Measurements from ENCODE around the gene KICS2.
A peak's percentile ranks its signal among the peaks of the same experiment; 100 is the strongest.

Gene KICS2

DNA sequence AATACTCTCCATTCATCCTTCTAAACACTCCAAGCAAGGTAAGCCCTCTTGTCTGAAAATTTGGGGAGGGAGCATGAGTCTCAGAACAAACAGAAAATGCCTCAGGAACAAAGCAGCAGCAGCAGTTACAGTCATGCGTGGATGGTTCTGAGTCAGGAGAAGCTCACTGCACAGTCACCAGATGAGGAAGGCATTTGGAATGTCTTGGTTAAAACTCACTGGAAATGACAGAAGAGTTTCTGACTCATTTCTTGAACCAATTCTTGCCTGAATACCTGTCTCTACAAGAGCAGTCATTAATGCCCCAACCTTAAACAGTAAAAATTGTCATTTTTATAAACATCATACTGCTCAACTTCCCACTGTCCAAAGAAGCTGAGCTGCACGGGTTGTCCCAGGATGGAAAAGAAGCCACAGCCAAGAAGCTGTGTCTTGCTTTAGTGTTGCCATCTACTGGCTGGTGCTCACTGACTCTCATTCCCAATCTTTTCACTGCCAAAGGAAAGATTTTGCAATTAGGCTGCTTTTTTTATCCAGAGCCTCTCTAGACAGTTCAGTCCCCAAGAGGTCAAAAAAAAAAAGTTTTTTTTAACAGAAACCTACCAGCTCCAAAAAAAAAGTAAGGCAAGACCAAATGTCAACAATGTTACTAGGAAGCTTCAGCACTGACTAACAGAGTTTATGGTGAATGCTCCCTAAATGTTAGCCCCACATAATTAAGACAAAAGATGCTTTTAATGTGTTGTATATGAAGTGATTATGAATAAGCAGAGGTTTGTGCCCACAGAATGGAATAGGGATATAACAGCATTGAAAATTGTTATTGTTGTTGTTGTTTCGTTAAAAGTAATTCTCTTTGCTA is 40.4 kb downstream of the KICS2 start:
- Histone ChIP-seq H3K27me3 (ENCODE audit: control insufficient read depth in 5 of 5, insufficient read depth in 4 of 5, low read length in 5 of 5) (no peaks in the 10 kb centered on the region), H3K9me3 (ENCODE audit: control insufficient read depth in 5 of 5, low read length in 5 of 5) (no peaks in the 10 kb centered on the region), H3K36me3 (ENCODE audit: control insufficient read depth in 5 of 5, insufficient read depth in 5 of 5, low read length in 5 of 5) (no peaks in the 10 kb centered on the region), H3K9ac (ENCODE audit: low read length in 5 of 5) (peak overlapping the region in 3 of 5 donors; percentile 35 to 57 (median 56)), H3K4me3 (ENCODE audit: low read depth in 1 of 5, low read length in 5 of 5) (peak overlapping the region in 2 of 5 donors; percentile 0 to 22), H3K4me1 (ENCODE audit: control insufficient read depth in 5 of 5, insufficient read depth in 5 of 5, low read length in 5 of 5) (peaks cover 11 to 28% (median 22%) of the 10 kb centered on the region in 5 donors), H3K27ac (ENCODE audit: low read depth, low read length) (peak overlapping the region; percentile 95)

DNA sequence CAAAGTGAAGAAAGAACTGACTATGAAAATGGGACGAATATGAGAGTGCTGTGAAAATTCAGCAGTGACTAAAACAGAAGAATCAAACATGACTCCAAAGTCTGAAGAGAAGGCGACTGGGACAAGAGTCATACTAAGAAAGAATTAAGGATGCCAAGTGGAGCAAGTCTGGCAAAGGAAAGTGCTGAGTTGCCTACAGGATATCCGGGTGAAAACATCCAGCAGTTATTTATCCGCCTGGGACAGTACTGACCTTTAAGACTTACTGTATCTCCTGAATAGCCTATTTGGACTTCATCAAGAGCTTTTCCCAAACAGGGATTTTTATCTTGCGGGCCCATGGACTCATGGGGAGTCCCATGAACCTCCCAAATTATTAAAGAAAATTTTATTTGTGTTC is 41.1 kb downstream of the KICS2 start:
- H3K9ac ChIP-seq (ENCODE audit: low read length in 5 of 5) = peak overlapping the region in 3 of 5 donors; percentile 25 to 83 (median 56)
- peaks cover 11 to 28% (median 22%) of the 10 kb centered on the region in 5 donors for H3K4me1 ChIP-seq (ENCODE audit: control insufficient read depth in 5 of 5, insufficient read depth in 5 of 5, low read length in 5 of 5)
- no peaks in the 10 kb centered on the region for H3K36me3 ChIP-seq (ENCODE audit: control insufficient read depth in 5 of 5, insufficient read depth in 5 of 5, low read length in 5 of 5)
- peak overlapping the region; percentile 95 for H3K27ac ChIP-seq (ENCODE audit: low read depth, low read length)
- H3K27me3 ChIP-seq (ENCODE audit: control insufficient read depth in 5 of 5, insufficient read depth in 4 of 5, low read length in 5 of 5) = no peaks in the 10 kb centered on the region
- no peaks in the 10 kb centered on the region for H3K9me3 ChIP-seq (ENCODE audit: control insufficient read depth in 5 of 5, low read length in 5 of 5)
- peak overlapping the region in 2 of 5 donors; percentile 0 to 22 for H3K4me3 ChIP-seq (ENCODE audit: low read depth in 1 of 5, low read length in 5 of 5)

DNA sequence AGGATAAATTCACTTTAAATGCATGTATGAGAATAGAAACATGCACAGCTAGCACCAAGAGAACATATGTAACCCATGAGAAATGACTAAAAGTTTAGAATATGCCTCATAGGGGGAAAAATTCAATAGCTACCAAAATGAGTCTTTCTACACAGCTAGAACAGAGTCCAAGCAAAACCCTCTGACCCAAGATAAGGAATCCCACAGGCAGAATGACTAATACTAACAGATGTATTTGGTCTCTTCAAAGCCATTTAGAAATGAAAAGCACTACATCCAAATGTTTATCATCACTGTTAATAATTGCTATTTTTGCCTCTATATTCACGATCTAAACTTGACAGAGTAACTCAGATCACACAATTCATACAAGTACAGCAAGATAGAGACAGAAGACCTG is 44.0 kb downstream of the KICS2 start:
- H3K27me3 ChIP-seq (ENCODE audit: control insufficient read depth in 5 of 5, insufficient read depth in 4 of 5, low read length in 5 of 5) = no peaks in the 10 kb centered on the region
- no peak overlapping the region for H3K27ac ChIP-seq (ENCODE audit: low read depth, low read length)
- no peaks in the 10 kb centered on the region for H3K36me3 ChIP-seq (ENCODE audit: control insufficient read depth in 5 of 5, insufficient read depth in 5 of 5, low read length in 5 of 5)
- peaks cover 11 to 28% (median 22%) of the 10 kb centered on the region in 5 donors for H3K4me1 ChIP-seq (ENCODE audit: control insufficient read depth in 5 of 5, insufficient read depth in 5 of 5, low read length in 5 of 5)
- H3K9ac ChIP-seq (ENCODE audit: low read length in 5 of 5) = no peak overlapping the region
- no peaks in the 10 kb centered on the region for H3K9me3 ChIP-seq (ENCODE audit: control insufficient read depth in 5 of 5, low read length in 5 of 5)
- H3K4me3 ChIP-seq (ENCODE audit: low read depth in 1 of 5, low read length in 5 of 5) = no peak overlapping the region

DNA sequence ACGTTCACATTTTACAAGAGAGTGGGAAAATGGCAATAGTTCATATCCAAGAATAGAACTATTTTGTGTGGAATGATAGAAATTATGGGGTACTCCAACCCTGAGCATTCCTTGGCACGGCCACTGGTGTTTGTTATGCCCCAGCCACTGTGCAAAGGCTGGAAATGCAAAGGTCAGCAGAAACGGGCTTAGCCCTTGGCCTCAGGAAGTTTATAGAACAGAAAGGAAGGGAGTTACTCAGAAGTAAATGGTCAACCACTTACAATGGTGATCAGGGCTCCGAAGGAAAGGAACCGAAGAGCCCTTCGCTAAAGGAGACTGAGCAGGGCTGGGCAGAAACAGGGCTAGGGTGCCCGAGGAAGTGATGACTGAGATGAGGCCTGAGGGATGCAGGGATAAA is 45.1 kb downstream of the KICS2 start:
- H3K27ac ChIP-seq (ENCODE audit: low read depth, low read length) = no peak overlapping the region
- H3K27me3 ChIP-seq (ENCODE audit: control insufficient read depth in 5 of 5, insufficient read depth in 4 of 5, low read length in 5 of 5) = no peaks in the 10 kb centered on the region
- no peak overlapping the region for H3K4me3 ChIP-seq (ENCODE audit: low read depth in 1 of 5, low read length in 5 of 5)
- H3K9me3 ChIP-seq (ENCODE audit: control insufficient read depth in 5 of 5, low read length in 5 of 5) = no peaks in the 10 kb centered on the region
- no peaks in the 10 kb centered on the region for H3K36me3 ChIP-seq (ENCODE audit: control insufficient read depth in 5 of 5, insufficient read depth in 5 of 5, low read length in 5 of 5)
- H3K4me1 ChIP-seq (ENCODE audit: control insufficient read depth in 5 of 5, insufficient read depth in 5 of 5, low read length in 5 of 5) = peaks cover 8 to 23% (median 17%) of the 10 kb centered on the region in 5 donors
- H3K9ac ChIP-seq (ENCODE audit: low read length in 5 of 5) = no peak overlapping the region

DNA sequence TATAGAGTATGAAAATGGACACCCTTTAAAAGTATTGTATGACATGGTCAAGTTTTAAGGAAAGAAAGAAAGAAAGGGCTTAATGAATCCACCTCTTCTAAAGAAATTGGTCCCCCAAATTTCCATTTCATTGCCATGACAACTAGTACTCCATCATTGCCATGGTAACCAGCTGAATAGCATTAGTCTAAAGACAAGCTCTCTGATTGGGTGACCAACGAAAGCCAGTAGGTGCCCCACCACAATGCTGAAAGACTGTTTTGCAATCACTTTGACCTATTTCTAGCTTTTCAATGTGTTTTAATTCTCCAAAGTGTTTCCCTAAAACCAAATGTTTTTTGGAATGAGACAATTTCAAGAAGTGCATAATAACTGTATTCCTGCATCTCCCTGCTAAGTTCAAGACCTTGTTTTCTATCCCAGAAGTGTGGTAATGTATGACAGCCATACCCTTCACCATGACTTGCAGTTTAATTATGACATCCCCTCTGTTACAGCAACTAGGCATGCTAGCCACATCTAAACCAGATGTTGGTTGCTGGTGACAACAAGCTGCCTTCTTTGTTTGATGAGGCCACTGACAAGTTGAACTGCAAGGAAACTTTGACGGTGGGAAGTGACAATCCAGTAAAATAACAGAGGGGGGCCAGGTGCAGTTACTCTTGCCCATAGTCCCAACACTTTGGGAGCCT is 46.7 kb downstream of the KICS2 start:
- Histone ChIP-seq H3K9me3 (ENCODE audit: control insufficient read depth in 5 of 5, low read length in 5 of 5) (no peaks in the 10 kb centered on the region), H3K27me3 (ENCODE audit: control insufficient read depth in 5 of 5, insufficient read depth in 4 of 5, low read length in 5 of 5) (no peaks in the 10 kb centered on the region), H3K4me1 (ENCODE audit: control insufficient read depth in 5 of 5, insufficient read depth in 5 of 5, low read length in 5 of 5) (peaks cover 0 to 9% (median 1%) of the 10 kb centered on the region in 5 donors), H3K4me3 (ENCODE audit: low read depth in 1 of 5, low read length in 5 of 5) (no peak overlapping the region), H3K36me3 (ENCODE audit: control insufficient read depth in 5 of 5, insufficient read depth in 5 of 5, low read length in 5 of 5) (no peaks in the 10 kb centered on the region), H3K27ac (ENCODE audit: low read depth, low read length) (no peak overlapping the region), H3K9ac (ENCODE audit: low read length in 5 of 5) (no peak overlapping the region)

DNA sequence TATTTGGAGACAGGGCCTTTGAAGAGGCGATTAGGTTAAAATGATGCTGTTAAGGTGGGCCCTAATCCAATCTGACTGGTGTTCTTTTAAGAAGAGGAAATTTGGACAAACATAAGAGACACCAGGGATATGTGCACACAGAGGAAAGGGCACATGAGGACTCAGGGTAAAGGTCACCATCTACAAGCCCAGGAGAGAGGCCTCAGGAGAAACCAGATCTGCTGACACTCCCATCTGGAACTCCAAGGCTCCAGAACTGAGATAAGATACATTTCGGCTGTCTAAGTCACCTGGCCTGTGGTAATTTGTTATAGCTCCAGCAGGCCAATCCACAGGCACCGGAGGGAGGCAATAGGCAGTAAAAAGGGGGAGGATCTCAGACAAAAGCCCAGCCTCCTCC is 48.6 kb downstream of the KICS2 start:
- Histone ChIP-seq H3K4me3 (ENCODE audit: low read depth in 1 of 5, low read length in 5 of 5) (no peak overlapping the region), H3K9ac (ENCODE audit: low read length in 5 of 5) (no peak overlapping the region), H3K27me3 (ENCODE audit: control insufficient read depth in 5 of 5, insufficient read depth in 4 of 5, low read length in 5 of 5) (no peaks in the 10 kb centered on the region), H3K4me1 (ENCODE audit: control insufficient read depth in 5 of 5, insufficient read depth in 5 of 5, low read length in 5 of 5) (peaks cover 0 to 7% (median 0%) of the 10 kb centered on the region in 5 donors), H3K9me3 (ENCODE audit: control insufficient read depth in 5 of 5, low read length in 5 of 5) (no peaks in the 10 kb centered on the region), H3K36me3 (ENCODE audit: control insufficient read depth in 5 of 5, insufficient read depth in 5 of 5, low read length in 5 of 5) (no peaks in the 10 kb centered on the region), H3K27ac (ENCODE audit: low read depth, low read length) (no peak overlapping the region)
